ENCODE results near the gene ZNF860. TPM values are rescaled to one million over a fixed set of nuclear protein-coding genes. Genes with fewer than 3 reads are reported as not detected.

ZNF860 gene
- total and polyA plus RNA-seq, 7 donors = under 0.01 to 1.3 (median 0.55) TPM; not detected in 1

GRCh38 chr3:31936420-31937060, 45.0 kb upstream of the ZNF860 start:
- no peaks in the 10 kb centered on the region for H3K9me3 ChIP-seq
- H3K4me3 ChIP-seq = no peak overlapping the region
- intact Hi-C loops (cut with DNase I) = no loop called here
- H3K4me1 ChIP-seq = peaks cover 0 to 14% (median 11%) of the 10 kb centered on the region in 4 donors
- WGBS, 2 donors = 19 to 25% methylated on average over 1 of the region's 1 CpG
- no peaks in the 10 kb centered on the region for H3K36me3 ChIP-seq
- DNase-seq = no peak
- no peaks in the 10 kb centered on the region for H3K27me3 ChIP-seq
- TF ChIP-seq EP300 (IDR thresholded peaks at IDR 0.05) (no peak), CTCF (IDR thresholded peaks at IDR 0.05) (no peak), POLR2A (IDR thresholded peaks at IDR 0.05) (no peak), POLR2AphosphoS5 (IDR thresholded peaks at IDR 0.05) (no peak)
- peak overlapping the region in 2 of 4 donors; percentile 26 to 31 for H3K27ac ChIP-seq

- no peak for TF ChIP-seq CTCF (IDR thresholded peaks at IDR 0.05)
- TF ChIP-seq EP300 (IDR thresholded peaks at IDR 0.05) = no peak
- no peak for TF ChIP-seq POLR2A (IDR thresholded peaks at IDR 0.05)
- no peak for TF ChIP-seq POLR2AphosphoS5 (IDR thresholded peaks at IDR 0.05)
These were observed 44.3 kb upstream of the ZNF860 start for GRCh38 chr3:31937225-31937624.

GRCh38 chr3:31942446-31942845, 39.1 kb upstream of the ZNF860 start:
- H3K4me3 ChIP-seq = no peak overlapping the region
- WGBS, 2 donors = 92 to 95% methylated on average over 2 of the region's 2 CpGs
- H3K36me3 ChIP-seq = no peaks in the 10 kb centered on the region
- DNase-seq = no peak
- H3K4me1 ChIP-seq = peaks cover 0 to 9% (median 3%) of the 10 kb centered on the region in 4 donors
- TF ChIP-seq POLR2A (IDR thresholded peaks at IDR 0.05) (no peak), EP300 (IDR thresholded peaks at IDR 0.05) (no peak), POLR2AphosphoS5 (IDR thresholded peaks at IDR 0.05) (no peak), CTCF (IDR thresholded peaks at IDR 0.05) (no peak)
- H3K9me3 ChIP-seq = no peaks in the 10 kb centered on the region
- H3K27ac ChIP-seq = no peak overlapping the region
- H3K27me3 ChIP-seq = no peaks in the 10 kb centered on the region
- intact Hi-C loops (cut with DNase I) = no loop called here

More at GRCh38 chr3:31937225-31937624, 44.3 kb upstream of the ZNF860 start:
- Histone ChIP-seq H3K4me1 (peaks cover 0 to 14% (median 11%) of the 10 kb centered on the region in 4 donors), H3K9me3 (no peaks in the 10 kb centered on the region), H3K36me3 (no peaks in the 10 kb centered on the region), H3K27ac (peak overlapping the region in 1 of 4 donors; percentile 31), H3K4me3 (no peak overlapping the region), H3K27me3 (no peaks in the 10 kb centered on the region)
- no peak for DNase-seq
- intact Hi-C loops (cut with DNase I) = no loop called here
- WGBS, 2 donors = 87 to 94% methylated on average over 4 of the region's 4 CpGs

GRCh38 chr3:31943041-31943440, 38.5 kb upstream of the ZNF860 start:
- intact Hi-C loops (cut with DNase I) = no loop called here
- Histone ChIP-seq H3K27me3 (no peaks in the 10 kb centered on the region), H3K36me3 (no peaks in the 10 kb centered on the region), H3K27ac (no peak overlapping the region), H3K4me1 (peaks cover 0 to 9% (median 3%) of the 10 kb centered on the region in 4 donors), H3K9me3 (no peaks in the 10 kb centered on the region), H3K4me3 (no peak overlapping the region)
- DNase-seq = no peak
- no peak for TF ChIP-seq POLR2AphosphoS5 (IDR thresholded peaks at IDR 0.05)

- intact Hi-C loops (cut with DNase I) = no loop called here
- TF ChIP-seq EP300 (IDR thresholded peaks at IDR 0.05) (no peak), POLR2AphosphoS5 (IDR thresholded peaks at IDR 0.05) (peak in 1 of 4 donors; percentile 20), POLR2A (IDR thresholded peaks at IDR 0.05) (no peak), CTCF (IDR thresholded peaks at IDR 0.05) (no peak)
- H3K27me3 ChIP-seq = no peaks in the 10 kb centered on the region
- no peak overlapping the region for H3K4me3 ChIP-seq
- no peaks in the 10 kb centered on the region for H3K36me3 ChIP-seq
- 72 to 82% methylated on average over 3 of the region's 3 CpGs for WGBS, 2 donors
- H3K4me1 ChIP-seq = peaks cover 0 to 8% (median 3%) of the 10 kb centered on the region in 4 donors
- no peak for DNase-seq
- no peaks in the 10 kb centered on the region for H3K9me3 ChIP-seq
- no peak overlapping the region for H3K27ac ChIP-seq
These were observed 35.9 kb upstream of the ZNF860 start for GRCh38 chr3:31945738-31946052.
